GM19395 (cell line): ENCODE data around the gene CDHR5.
"Not testable (repeated sequence)": the region's sequence is repeated elsewhere in the genome, so short reads cannot be mapped to it uniquely, and the experiment has no call there.

Source experiments
- ATAC-seq: cut with Tn5 transposase; IDR thresholded peaks from one replicate; pipeline ENCODE4 v1.9.1; 2021; ENCODE audit warnings: mild to moderate bottlenecking, moderate library complexity; ENCODE audit not compliant: unreplicated experiment

The CDHR5 gene

DNA sequence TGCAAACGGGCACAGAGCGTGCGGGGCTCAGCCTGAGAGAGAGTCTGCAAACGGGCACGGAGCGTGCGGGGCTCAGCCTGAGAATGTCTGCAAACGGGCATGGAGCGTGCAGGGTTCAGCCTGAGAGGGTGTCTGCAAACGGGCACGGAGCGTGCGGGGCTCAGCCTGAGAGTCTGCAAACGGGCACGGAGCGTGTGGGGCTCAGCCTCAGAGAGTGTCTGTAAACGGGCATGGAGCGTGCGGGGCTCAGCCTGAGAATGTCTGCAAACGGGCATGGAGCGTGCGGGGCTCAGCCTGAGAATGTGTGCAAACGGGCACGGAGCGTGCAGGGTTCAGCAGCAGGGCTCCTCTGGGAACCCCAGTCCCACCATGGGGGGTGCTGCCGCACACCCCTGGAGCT is 35.0 kb downstream of the CDHR5 start:
- no peak for ATAC-seq

DNA sequence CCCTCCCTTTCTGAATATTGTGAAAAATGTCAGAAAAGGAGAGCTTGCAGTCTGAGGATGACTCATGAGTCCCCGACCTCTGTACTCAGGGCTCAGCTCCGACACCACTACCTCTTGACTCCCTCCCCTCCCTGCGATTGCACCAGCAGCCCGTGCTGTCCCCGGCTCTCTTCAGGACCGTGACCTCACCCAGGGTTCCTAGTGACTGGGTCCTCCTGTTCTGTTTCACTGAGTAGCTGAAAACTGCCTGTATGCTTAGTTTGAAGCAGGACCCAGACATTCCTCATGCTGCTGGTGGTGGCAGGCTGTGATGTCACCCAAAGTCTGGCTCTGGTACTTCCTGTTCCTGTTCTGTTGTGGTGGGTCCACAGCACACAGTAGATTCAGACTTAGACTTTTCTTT is 36.8 kb downstream of the CDHR5 start:
- ATAC-seq, result no peak

DNA sequence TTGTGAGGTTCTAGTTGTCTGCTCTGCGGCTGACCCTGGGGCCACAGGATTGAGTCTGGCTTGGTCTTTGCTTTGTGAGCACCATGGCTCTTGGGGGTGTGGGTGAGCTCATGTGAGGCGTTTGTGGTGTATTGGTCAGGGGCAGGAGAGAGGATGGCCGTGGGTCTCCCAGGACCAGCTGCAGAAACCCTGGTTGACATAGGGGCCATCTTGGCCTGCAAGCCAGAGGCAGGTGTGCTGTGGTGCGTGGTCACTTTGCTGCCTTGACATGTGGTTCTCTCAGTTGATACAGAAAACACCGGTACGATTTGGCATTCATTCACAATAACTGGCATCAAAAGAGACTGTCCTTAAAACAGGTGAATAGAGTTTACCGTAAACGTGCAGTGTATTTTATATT is 37.2 kb downstream of the CDHR5 start:
- no peak for ATAC-seq

DNA sequence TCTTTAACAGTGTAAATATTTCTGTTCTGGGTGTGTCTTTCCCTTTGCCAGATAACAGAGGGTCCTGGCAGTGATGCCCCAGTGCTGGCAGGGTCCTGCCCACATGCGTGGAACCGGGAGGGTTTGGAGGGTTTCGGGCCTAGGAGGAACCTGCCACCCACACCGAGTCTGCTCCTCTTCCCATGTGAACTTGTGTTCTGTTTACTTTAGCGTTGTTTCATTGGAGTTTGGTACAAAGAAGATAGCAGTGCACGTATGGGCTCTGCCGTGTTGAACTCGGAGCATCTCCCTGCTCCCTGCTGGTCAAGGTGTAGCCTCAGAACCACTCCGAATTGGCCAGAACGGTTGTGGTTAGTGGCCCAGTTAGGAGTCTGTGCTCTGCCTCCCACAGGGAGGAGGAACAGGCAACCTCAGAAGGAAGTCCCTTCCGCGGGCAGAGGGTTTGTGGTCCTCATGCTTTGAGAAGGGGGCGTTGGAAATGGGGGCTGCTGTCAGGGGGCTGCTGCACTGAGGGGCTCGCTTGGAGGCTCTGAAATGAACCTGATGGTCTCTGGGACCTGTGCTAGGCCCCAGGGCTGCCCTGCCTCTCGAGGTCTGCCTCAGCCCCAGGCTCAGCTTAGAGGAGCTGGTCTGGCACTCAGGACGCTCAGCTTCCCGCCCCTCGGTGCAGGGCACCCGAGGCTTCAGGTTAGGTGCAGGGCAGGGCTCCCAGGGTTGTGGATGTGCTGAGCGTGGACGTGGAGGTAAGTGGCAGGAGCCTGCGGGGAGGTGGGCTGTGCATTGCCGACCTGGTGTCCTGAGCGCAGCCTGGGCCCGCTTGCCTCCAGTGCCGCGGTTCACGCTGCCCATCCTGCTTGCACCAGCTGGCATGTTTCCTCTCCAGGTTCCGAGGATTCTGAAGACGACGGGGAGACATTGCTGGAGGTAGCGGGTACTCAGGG is 38.1 kb downstream of the CDHR5 start:
- no peak for ATAC-seq

DNA sequence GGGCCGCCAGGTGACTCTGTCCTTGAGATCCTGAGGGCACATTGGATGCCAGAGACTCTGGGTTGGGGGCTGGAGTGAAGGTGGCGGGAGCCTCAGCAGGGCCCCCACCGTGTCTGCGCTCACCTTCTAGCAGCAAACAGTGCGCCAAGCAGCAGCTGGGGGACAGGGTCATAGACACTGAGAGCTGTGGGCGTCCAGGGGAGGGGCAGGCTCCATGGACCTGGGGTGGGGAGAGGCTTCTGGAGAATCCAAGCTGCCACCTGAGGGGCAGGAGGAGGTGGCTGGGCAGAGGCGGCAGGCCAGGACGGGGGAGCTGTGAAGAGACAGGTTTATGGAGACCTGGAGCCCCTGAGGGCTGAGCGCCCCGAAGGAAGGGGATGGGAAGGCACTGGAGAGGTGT is 40.5 kb downstream of the CDHR5 start:
- ATAC-seq, result no peak

DNA sequence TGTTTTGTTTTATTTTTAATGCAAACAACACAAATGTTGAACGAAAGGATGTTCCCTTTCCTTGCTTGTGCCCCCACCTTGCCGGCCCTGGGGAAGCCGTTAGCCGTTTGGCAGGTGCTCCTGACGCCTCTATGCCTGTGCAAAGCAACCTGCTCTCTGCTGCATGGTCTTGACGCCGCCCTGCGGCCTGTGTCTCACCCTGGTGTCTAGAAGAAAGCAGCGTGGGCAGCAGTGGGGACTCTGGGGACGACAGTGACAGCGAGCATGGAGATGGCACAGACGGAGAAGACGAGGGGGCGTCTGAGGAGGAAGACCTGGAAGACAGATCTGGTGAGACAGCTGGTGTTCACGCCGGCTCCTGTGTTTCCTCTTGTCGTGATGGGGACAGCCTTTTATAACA is 43.0 kb downstream of the CDHR5 start:
- ATAC-seq, result no peak

DNA sequence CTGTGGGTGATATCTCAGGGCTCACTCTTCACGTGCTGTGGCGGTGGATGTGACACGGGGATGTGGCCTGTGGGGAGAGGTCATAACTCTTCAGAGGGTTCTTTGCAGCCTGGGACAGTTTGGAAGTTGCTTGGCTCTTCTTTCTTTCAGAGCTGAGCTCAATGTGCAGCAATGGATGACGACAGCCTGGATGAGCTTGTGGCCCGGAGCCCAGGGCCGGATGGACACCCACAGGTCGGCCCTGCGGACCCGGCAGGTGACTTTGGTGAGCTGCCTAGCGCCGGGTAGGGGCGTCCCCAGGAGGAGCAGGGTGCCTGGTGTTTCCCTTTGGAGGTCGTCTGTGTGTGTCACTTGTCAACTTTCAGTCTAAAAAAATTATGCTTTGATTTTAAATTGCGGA is 43.4 kb downstream of the CDHR5 start:
- ATAC-seq, result no peak

DNA sequence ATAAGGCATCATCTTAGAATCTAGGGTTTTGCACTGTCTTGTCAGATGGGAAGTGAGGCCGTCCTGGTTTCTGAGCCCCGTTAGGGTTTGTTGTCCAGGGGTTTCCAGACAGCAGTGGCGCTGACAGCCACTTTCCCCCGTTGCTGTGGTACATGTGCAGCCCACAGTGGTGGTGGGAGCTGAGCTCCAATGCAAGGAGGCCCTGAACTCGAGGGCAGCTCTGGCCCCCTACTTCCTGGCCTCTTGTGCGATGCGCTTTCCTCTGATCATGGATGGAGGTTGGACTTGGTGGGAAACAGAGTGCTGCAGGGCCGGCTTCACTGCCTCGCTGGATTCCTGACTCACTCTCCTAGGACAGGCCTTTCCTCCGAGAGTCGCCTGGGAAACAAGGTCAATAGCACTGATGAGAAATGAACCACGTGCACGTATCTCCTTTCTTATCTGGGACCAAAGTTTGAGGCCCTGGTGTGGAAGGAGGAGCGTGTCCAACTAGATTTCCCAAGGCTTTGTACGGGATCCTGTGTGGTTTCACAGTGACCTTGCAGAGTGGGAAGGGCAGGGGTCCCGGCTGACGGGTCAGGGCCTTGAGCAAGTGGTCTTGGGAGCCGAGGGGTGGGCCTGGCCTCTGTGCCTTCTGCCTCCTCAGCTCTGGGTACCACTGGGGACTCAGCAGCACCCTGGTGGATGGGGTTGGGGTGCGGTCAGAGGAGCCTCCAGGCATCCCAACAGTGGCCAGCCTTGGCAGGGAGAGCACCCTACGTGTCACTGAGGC is 44.7 kb downstream of the CDHR5 start:
- ATAC-seq, result no peak

DNA sequence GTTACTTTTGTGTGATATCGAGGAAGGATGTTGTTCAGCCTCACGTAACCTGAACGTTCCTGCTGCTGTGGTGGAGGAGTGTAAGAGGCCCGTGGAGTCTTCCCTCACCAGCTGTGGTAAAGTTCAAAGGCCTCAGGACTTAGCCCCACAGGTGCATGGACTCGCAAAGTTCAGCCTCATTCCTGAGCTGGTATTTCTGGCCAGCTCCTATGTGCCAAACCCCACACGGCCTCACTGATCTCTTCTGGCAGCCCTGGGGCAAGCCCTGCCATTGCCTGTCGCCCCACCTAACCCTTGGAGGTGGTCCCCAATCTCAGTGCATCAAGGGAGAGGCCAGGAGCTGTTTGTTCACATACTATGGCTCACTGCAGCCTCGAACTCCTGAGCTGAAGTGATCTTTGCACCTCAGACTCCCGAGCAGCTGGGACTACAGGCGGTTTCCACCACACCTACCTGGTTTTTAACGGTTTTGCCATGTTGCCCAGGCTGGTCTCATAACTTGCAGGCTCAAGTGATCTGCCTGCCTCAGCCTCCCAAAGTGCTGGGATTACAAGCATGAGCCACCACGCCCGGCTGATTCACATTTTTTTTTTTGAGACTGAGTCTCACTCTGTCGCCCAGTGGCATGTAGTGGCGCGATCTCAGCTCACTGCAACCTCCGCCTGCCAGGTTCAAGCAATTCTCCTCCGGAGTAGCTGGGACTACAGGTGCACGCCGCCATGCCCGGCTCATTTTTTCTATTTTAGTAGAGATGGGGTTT is 46.3 kb downstream of the CDHR5 start:
- no peak for ATAC-seq

DNA sequence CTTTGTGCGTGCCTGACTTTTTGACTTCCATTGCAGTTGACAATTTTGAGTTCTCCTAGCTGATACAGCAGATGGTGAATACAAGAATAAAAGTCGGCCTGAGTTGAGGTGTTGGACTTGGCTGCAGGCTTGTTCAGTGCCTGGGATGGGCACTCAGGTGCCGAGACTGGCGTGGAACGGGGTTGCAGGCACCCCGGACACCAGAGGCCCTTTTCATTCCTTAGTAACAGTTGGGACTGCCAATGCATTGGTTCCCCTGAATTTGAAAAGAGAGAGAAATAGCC is 47.2 kb downstream of the CDHR5 start:
- ATAC-seq, result no peak

DNA sequence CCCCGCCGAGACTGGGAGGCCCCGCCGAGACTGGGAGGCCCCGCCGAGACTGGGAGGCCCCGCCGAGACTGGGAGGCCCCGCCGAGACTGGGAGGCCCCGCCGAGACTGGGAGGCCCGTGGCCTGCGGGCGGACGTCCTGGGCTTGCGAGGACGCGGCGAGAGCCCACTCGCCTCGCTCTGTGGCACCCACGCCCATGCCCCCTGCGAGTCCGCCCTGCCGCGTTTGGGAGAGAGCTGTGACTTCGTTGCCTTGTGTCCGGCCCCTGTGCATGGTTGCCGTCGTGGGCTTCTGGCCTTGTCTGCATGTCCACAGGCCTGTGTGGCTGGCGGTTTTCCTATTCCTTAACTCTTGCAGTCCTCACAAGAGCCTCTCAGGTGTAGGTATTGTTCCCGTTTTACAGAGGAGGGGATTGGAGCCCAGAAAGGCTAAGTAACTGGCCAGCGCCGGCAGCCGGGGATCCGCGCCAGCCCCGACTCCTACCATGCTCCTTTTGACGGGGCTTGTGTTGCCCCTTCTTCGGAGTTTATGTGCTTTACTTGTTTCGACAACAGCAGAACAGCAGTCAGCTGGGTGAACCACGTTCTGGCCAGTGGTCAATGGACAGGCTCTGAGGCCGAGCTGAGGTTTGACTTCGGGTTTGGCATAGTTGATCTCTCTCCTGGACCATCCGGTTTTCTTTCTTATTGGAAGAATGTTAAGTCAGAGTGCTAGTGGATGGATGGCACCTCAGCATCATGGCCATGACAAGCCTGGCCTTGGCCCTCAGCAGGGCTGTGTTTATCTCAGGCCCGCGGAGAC is 47.7 kb downstream of the CDHR5 start:
- ATAC-seq, result no peak

DNA sequence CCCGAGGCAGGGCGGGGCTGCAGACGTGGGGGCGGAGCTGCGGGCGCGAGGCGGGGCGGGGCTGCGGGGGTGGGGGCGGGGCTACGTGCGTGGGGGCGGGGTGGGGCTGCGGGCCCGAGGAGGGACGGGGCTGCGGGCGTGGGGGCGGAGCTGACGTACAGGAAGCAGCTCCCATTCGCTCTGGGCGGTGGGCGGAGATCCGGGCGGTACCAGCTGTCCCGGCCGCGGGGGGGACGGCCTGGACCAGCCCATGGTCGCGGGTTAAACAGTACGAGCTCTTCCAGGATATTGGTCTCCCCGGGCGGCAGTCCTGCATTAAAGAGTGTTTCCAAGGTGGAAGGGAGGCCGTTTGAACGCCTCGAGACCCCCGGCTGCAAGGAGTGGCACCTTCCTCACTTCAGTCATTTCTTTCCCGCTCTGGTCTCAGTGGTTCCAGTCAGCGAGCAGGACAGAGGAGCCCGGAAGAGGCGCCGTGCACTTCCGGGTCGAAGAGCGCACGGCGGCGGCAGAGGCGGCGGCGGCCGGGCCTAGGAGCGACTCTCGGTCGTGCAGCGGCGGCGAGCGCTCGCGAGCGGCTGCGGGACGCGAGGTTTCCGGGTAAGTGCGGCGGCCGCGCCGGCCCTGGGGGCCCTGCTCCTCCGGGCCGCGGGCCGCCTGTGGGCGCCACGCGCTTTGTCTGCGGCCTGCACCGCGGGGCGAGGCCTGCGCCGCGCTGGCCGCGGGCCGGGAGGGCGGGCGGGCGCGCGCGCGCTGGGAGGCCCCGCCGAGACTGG is 48.6 kb downstream of the CDHR5 start, which contains the start of gene PHRF1:
TSS of gene PHRF1 (plus strand) at position 475 of the 773 bp plus-strand sequence. CDS start 5,043 bp downstream, outside the sequence.
- peak; percentile 82 for ATAC-seq

DNA sequence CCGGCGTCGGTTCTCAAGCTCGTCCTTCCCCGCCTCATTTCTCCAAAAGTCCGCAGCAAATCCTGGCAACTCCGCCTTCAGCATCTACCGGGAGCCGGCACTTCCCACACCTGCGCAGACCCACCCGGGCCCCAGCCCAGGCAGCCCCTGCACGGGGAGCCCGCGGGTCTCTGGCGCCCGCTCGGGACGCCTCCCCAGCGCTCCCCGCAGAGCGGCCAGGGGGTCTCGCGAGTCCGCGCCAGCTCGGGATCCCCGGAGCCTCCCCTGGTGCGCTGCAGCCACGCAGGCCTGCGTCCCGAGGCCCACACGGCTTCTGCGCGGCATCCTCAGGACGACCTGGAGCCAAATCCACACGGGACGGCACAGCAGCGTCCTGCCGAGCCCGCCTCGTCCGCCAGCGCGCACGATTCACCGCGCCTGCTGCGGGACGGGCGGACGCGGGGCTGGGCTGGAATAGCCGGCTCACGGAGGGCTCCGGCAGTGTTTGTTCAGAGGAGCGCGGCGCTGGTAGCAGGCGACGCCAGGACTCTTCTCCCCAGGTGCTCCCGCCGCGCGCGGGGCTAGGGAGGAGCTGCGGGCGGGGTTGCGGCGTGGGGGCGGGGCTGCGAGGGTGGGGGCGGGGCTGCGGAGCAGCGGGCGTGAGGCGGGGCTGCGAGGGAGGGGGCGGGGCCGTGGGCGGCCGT is 49.3 kb downstream of the CDHR5 start:
- ATAC-seq, result no peak

DNA sequence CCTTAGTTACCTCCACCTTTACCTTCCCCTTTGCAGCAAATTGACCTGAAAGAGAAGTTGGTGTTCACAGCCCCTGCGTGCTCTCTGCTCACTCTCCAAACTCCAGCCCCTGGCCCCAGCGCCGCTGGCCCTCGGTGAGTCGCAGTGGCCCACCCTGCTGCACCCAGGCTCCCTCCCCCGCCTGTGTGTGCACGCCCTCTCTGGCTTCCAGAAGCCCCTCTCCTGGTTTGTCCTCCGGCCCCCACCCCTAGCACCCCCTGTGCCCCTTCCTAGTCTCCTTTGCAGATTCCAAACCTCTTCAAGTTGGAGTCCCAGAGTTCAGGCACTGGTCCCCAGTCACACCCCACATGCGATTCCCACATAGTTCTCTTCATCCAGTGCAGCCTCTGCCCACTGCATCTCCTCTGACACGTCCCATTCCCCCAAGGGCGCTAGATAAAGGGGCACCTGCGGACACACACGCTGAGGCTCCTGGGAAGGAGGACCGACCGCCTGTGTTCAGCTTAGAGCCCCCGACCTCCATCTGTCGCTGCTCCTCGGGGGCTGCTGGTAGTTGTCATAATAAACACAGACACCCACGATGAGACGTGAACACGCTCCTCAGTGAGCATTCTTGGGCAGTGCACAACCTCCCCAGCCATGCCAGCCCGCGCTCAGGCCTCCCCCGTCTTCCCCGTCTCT is 50.0 kb downstream of the CDHR5 start:
- ATAC-seq, result no peak

DNA sequence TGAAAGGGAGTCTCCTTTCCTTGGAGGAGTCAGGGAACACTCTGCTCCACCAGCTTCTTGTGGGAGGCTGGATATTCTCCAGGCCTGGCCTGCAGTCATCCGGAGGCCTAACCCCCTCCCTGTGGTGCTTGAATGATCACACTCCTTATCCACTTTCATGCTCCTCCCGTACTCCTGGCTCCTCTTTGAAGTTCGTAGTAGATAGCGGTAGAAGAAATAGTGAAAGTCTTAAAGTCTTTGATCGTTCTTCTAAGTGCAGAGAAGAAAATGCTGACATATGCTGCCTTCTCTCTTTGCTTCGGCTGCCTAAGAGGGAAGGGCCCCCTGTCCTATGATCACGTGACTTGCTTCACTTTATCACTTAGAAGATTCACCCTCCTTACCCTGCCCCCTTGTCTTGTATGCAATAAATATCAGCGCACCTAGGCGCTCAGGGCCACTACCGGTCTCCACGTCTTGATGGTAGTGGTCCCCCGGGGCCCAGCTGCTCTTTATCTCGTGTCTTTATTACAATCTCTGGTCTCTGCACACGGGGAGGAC is 50.7 kb downstream of the CDHR5 start:
- ATAC-seq, result not testable (repeated sequence)

DNA sequence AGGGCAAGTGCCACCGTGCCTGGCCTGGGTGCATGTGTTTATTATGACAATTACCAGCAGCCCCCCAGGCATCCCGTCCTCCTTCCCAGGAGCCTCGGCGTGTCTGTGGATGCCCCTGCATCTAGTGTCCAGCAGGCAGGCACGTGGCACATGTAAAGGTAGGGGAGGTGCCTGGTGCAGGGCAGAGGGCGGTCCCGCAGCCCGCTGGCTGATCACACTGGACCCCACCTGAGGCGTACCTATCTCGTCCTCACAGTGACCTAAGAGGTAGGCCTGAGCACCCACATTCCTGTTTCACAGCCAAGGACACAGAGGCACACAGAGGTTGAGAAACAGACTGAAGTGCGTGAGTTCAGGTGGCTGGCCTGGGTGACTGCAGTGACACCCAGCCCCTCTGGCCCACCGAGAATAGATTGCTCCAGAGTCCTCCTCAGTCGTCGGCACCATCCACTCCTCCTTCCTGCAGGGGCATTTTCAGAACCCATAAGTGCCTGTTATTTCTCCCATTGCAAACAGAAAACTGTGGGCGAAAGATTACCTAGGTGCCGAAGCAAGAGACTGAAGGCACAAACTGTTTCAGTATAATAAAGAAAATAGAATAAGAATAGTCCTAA is 51.5 kb downstream of the CDHR5 start:
- ATAC-seq, result no peak

DNA sequence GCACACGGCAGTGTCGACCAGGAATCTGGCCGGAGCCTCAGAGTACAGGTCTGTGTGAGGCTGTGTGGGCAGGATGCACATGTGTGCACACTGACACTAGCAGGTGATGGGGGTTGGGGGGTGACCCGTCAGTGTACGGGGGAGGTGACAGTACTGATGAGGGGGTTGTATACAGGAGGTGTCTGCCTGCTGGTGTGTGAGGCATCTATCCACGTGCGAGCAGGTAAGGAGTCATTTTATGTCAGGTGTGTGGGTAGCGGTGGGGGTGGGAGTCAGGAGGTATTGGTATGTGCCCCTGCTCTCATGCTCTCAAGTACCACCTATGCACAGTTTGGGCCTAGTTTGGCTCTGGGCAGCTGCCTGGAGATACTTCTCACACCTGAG is 53.0 kb downstream of the CDHR5 start:
- no peak for ATAC-seq
